Ovary (tissue), 9 donors: ENCODE measurements around the gene TBX4. TPM values are rescaled to one million over a fixed set of nuclear protein-coding genes. Genes with fewer than 3 reads are reported as not detected.
"Not testable (repeated sequence)": the region's sequence is repeated elsewhere in the genome, so short reads cannot be mapped to it uniquely, and the experiment has no call there.

ENCODE experiments used
- DNase-seq, 5 donors: peaks; one replicate each; pipeline ENCODE4 v3.0.0-alpha.2; 2019 to 2020
- H3K27ac ChIP-seq, 2 donors: fragments of 200-600 bp; one replicate each; pipeline versions ENCODE4 v1.5.1 to v1.8.0; 2019 to 2022
- H3K27me3 ChIP-seq: fragments of 200-600 bp; one replicate; pipeline ENCODE4 v1.8.0; 2022
- H3K36me3 ChIP-seq: fragments of 200-600 bp; sonication (generic); one replicate; pipeline ENCODE4 v1.5.1; 2019
- H3K4me1 ChIP-seq: one replicate; pipeline ENCODE4 v1.8.1; 2013; ENCODE audit warnings: mild to moderate bottlenecking, moderate library complexity; ENCODE audit not compliant: insufficient read depth
- H3K4me3 ChIP-seq: fragments of 200-600 bp; sonication (generic); one replicate; pipeline ENCODE4 v1.5.1; 2017
- H3K9me3 ChIP-seq, 2 donors: fragments of 200-600 bp in 1 of 2; sonication (generic) in 1 of 2; one replicate each; pipeline versions ENCODE4 v1.5.1 to v1.8.1; 2013 to 2019; ENCODE audit warnings: mild to moderate bottlenecking in 1 of 2, moderate library complexity in 1 of 2
- CTCF ChIP-seq, 3 donors: fragments of 450-650 bp in 2 of 3; fragments of 200-600 bp in 1 of 3; IDR thresholded peaks; one replicate each; pipeline versions ENCODE4 v1.5.1 to v1.8.0; 2016 to 2022; ENCODE audit warnings: antibody characterized with exemption in 3 of 3, mild to moderate bottlenecking in 1 of 3
- EP300 ChIP-seq: sonication (generic); formaldehyde crosslinking; IDR thresholded peaks from one replicate; pipeline ENCODE4 v1.6.1; 2017; ENCODE audit warnings: antibody characterized with exemption
- POLR2A ChIP-seq: fragments of 450-650 bp; IDR thresholded peaks from one replicate; pipeline ENCODE4 v1.6.1; 2017; ENCODE audit warnings: antibody characterized with exemption, mild to moderate bottlenecking, moderate library complexity
- WGBS, 3 donors: extraction: QIAGEN DNeasy Blood & Tissue Kit in 1 of 3; methylation state at CpG; one replicate each; pipeline versions ENCODE4 v1.1.5 to v1.1.7; 2013 to 2017; 5-methylcytosine and 5-hydroxymethylcytosine counted together
- intact Hi-C, 4 donors: fragments of 100-400 bp; cut with DNase I; formaldehyde crosslinking; loops; one replicate each; pipeline versions ENCODE4 v1.11.0 to v1.15.1; 2022 to 2023
- polyA plus RNA-seq, 2 donors: library from polyadenylated mRNA; stranded (reverse); fragments of 200-250 nt in 1 of 2; fragments of 350-450 nt in 1 of 2; fragmentation: Illumina TruSeq in 1 of 2; extraction: RNeasy Lipid Tissue Mini Kit (QIAGEN cat#74804) in 1 of 2; gene quantifications; one replicate each; pipeline ENCODE4 v1.2.3, GENCODE V29; 2013 to 2014
- total RNA-seq, 7 donors: library from RNA; depleted of rRNA in 2 of 7; stranded (reverse); fragments of >200 nt in 2 of 7; fragmentation: NEBNext Ultra II Directional in 3 of 7; extraction: Animal tissue kit (Norgen Biotek cat#: 25700) in 3 of 7; gene quantifications; one replicate each; pipeline versions ENCODE4 v1.1.0 to v1.2.4, GENCODE V29; 2016 to 2023
- donor health status: DM: no; HTN: no; CAD: no; lungs with moderate emphysema.
- donor health status: DM: no; HTN: no; CAD: no.
- donor health status: Bipolar disorder and iron deficiency.
- donor health status: DM: yes; HTN: yes; CAD: no.
- donor health status: DM: no; HTN: no; CAD: no.
- donor health status: DM: yes; HTN: yes; CAD: no.

The TBX4 gene
- total and polyA plus RNA-seq, 9 donors, result 0.18 TPM; not detected in 8

DNA sequence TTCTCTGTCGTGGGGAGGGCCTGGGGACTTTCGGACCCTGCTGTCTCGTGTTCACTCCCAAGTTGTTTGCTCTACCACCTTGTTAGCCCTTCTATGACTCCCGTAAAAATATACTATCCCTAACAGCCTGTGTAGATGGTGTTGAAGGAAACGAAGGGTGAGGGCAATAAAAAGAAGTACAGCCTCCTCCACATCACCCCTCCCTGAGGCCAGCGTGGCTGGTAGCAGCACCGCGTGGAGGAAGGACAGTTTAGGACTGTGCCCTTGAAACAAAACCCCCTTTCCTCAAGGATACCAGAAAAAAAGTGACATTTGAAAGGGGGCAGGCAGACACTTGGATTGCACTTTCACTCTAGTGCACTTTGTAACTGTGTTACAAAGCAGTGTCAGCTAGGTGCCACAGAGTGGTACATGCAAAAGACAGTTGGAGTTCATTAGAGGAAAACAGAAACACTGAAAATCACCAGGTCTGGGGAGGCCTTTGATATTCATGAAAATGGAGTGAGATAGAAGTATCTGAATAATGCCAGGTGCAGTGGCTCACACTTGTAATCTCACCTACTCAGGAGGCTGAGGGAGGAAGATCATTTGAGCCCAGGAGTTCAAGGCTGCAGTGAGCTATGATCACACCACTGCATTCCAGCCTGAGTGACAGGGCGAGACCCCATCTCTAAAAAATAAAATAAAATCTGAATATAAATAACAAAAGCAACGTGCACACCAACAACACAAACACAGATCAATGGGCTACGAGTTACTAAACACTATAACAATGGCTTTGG is 53.8 kb downstream of the TBX4 start:
- intact Hi-C loops, result no loop called here
- no peak overlapping the region for H3K27ac ChIP-seq
- no peak for TF ChIP-seq EP300
- WGBS, 3 donors, result 41 to 44% (median 43%) methylated on average over 11 of the region's 11 CpGs
- no peak overlapping the region for H3K4me3 ChIP-seq
- H3K36me3 ChIP-seq, result no peaks in the 10 kb centered on the region
- no peaks in the 10 kb centered on the region for H3K27me3 ChIP-seq
- DNase-seq, result no peak
- no peaks in the 10 kb centered on the region for H3K4me1 ChIP-seq
- no peaks in the 10 kb centered on the region for H3K9me3 ChIP-seq

DNA sequence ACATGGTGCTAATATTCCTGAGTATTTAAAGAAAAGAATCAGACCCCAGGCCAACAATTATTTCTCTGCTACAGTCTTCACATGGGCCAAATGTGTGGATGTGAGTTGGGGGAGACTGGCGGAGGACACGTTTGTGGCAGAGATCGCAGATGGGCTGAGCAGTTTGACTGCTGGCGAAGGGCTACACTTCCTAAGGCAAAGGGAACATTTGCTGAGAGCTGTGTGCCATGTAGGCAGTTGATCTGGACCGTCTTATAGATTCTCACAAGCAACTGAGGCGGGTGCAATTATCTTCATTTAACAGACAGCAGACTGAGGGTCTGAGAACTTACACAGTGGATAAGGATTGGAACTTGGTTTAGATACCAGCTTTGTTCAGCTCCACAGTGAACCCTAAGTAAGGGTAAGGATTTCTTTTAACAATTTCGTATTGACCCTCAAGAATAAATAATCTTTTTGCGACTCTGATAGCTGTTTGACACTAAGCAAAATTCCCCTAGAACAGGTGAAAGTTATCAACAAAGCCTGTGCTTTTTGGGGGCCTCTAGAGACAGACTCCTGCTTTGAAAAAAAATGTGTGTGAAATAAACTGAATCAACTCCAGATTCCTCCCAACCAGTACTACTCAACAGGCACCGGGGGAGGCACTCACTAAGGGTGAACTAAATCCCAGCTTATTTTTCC is 55.3 kb downstream of the TBX4 start:
- Histone ChIP-seq H3K4me1 (no peaks in the 10 kb centered on the region), H3K9me3 (no peaks in the 10 kb centered on the region), H3K36me3 (no peaks in the 10 kb centered on the region), H3K27ac (no peak overlapping the region), H3K27me3 (no peaks in the 10 kb centered on the region), H3K4me3 (no peak overlapping the region)
- no peak for DNase-seq
- 68 to 73% (median 69%) methylated on average over 9 of the region's 9 CpGs for WGBS, 3 donors
- no peak for TF ChIP-seq CTCF (IDR thresholded peaks at IDR 0.05)
- TF ChIP-seq EP300, result no peak
- no peak for TF ChIP-seq POLR2A
- intact Hi-C loops, result no loop called here

DNA sequence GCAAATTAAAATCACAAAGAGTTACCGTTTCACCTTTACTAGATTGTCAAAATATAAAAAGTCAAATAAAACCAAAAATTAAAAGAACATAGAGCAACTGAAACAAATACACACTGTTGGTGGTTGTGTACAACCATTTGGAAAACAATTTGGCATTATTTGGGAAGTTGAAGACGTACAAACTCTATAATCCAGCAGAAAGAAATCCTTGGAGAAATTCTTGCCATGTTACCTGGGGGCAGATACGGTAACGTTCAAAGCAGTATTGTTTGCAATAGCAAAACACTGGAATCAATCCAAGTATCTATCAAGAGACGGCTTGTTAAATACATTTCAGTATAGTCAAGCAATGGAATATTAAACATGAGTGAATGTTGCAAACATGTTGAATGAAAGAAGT is 56.7 kb downstream of the TBX4 start:
- H3K4me3 ChIP-seq, result no peak overlapping the region
- WGBS, 3 donors, result 69 to 78% (median 78%) methylated on average over 5 of the region's 5 CpGs
- intact Hi-C loops, result no loop called here
- H3K36me3 ChIP-seq, result no peaks in the 10 kb centered on the region
- H3K27me3 ChIP-seq, result no peaks in the 10 kb centered on the region
- H3K4me1 ChIP-seq, result no peaks in the 10 kb centered on the region
- no peaks in the 10 kb centered on the region for H3K9me3 ChIP-seq
- TF ChIP-seq CTCF (IDR thresholded peaks at IDR 0.05) (no peak), EP300 (no peak), POLR2A (no peak)
- H3K27ac ChIP-seq, result no peak overlapping the region
- DNase-seq, result no peak

DNA sequence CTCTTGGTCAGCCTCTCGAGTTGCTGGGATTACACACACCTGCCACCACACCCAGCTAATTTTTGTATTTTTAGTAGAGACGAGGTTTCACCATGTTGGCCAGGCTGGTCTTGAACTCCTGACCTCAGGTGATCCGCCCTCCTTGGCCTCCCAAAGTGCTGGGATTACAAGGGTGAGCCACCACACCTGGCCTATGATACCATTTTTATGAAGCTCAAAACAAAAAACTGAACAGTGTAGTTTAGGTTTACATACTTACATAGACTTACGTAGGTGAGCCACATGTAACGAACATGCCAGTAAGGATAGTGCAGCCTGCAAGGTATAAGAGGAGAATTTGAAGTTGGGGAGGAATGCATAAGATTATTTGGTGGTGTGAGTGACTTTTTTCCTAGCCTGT is 57.2 kb downstream of the TBX4 start:
- H3K36me3 ChIP-seq, DNase-seq, intact Hi-C loops, H3K4me3 ChIP-seq, H3K27ac ChIP-seq, H3K9me3 ChIP-seq, H3K27me3 ChIP-seq, H3K4me1 ChIP-seq: not testable (repeated sequence)
- 86 to 91% (median 88%) methylated on average over 5 of the region's 5 CpGs for WGBS, 3 donors

- no peaks in the 10 kb centered on the region for H3K9me3 ChIP-seq
- H3K4me3 ChIP-seq, result no peak overlapping the region
- H3K36me3 ChIP-seq, result no peaks in the 10 kb centered on the region
- DNase-seq, result no peak
- intact Hi-C loops, result no loop called here
- no peaks in the 10 kb centered on the region for H3K27me3 ChIP-seq
- H3K27ac ChIP-seq, result no peak overlapping the region
- H3K4me1 ChIP-seq, result no peaks in the 10 kb centered on the region
- TF ChIP-seq EP300, result no peak
- TF ChIP-seq CTCF (IDR thresholded peaks at IDR 0.05), result no peak
- WGBS, 3 donors, result 63 to 75% (median 74%) methylated on average over 6 of the region's 6 CpGs
Observed at GRCh38 chr17:61510237-61510636, 58.0 kb downstream of the TBX4 start.
